Activated CD4-positive, alpha-beta T cell treated with anti-CD3 and anti-CD28 coated beads, Interleukin-2, amount 10 ng/mL, durations not matched to agents 7 days and 5 days (primary cell): Measurements from ENCODE around the gene ARHGAP28. TPM values are rescaled to one million over a fixed set of nuclear protein-coding genes. Genes with fewer than 3 reads are reported as not detected.

Source experiments
- CTCF ChIA-PET: fragments of 350-600 bp; sonication (Branson Sonifier 250); formaldehyde crosslinking; loops from one replicate; lab custom pipeline; 2021; ENCODE audit warnings: antibody characterized with exemption; lab: Charles Lee
- POLR2A ChIA-PET: fragments of 350-600 bp; sonication (Branson Sonifier 250); formaldehyde crosslinking; loops from one replicate; lab custom pipeline; 2021; ENCODE audit warnings: antibody characterized with exemption; lab: Charles Lee
- DNase-seq: peaks from one replicate; pipeline ENCODE4 v3.0.0-alpha.2; 2020
- H3K27ac Mint-ChIP-seq: one replicate; pipeline ENCODE4 v1.8.0; 2021; ENCODE audit warnings: mild to moderate bottlenecking, moderate library complexity, mixed read lengths
- H3K27me3 Mint-ChIP-seq: one replicate; pipeline ENCODE4 v1.8.0; 2021; ENCODE audit warnings: mixed read lengths
- H3K36me3 Mint-ChIP-seq: one replicate; pipeline ENCODE4 v1.8.0; 2021; ENCODE audit warnings: low read depth, mixed read lengths
- H3K4me1 Mint-ChIP-seq: one replicate; pipeline ENCODE4 v1.8.0; 2021; ENCODE audit warnings: mixed read lengths
- H3K4me3 Mint-ChIP-seq: one replicate; pipeline ENCODE4 v1.8.0; 2021; ENCODE audit warnings: mild to moderate bottlenecking, moderate library complexity, mixed read lengths
- H3K9me3 Mint-ChIP-seq: one replicate; pipeline ENCODE4 v1.8.0; 2021; ENCODE audit warnings: mixed read lengths
- total RNA-seq, 2 experiments: library from RNA; stranded (reverse); gene quantifications; one replicate each; pipeline ENCODE4 v1.2.3, GENCODE V29; 2021

Gene ARHGAP28
- not detected for total RNA-seq

- peak; percentile 22 for DNase-seq
- POLR2A ChIA-PET = no interaction called here
- Mint-ChIP-seq H3K9me3 (no peaks in the 10 kb centered on the region), H3K4me3 (peak within 1 kb of the TSS; percentile 68), H3K36me3 (no peaks in the 10 kb centered on the region), H3K27ac (no peak within 1 kb of the TSS), H3K4me1 (peaks cover 5% of the 10 kb centered on the region), H3K27me3 (peaks cover 28% of the 10 kb centered on the region)
- CTCF ChIA-PET = no interaction called here
Observed at GRCh38 chr18:6729247-6730091, at the start of gene ARHGAP28. Gene ARHGAP28 (plus strand): TSS chr18:6729716. CDS start chr18:6729822, 106 bp downstream.

GRCh38 chr18:6681331-6681875 lies 48.1 kb upstream of the ARHGAP28 start:
- Mint-ChIP-seq H3K4me3 (no peak overlapping the region), H3K36me3 (no peaks in the 10 kb centered on the region), H3K4me1 (no peaks in the 10 kb centered on the region), H3K27me3 (no peaks in the 10 kb centered on the region), H3K9me3 (no peaks in the 10 kb centered on the region), H3K27ac (no peak overlapping the region)
- no peak for DNase-seq
- CTCF ChIA-PET = no interaction called here
- POLR2A ChIA-PET = no interaction called here

- no peak for DNase-seq
- ChIA-PET POLR2A (no interaction called here), CTCF (no interaction called here)
- no peaks in the 10 kb centered on the region for H3K27me3 Mint-ChIP-seq
- H3K27ac Mint-ChIP-seq = no peak overlapping the region
- H3K4me3 Mint-ChIP-seq = no peak overlapping the region
- peaks cover 4% of the 10 kb centered on the region for H3K9me3 Mint-ChIP-seq
- H3K36me3 Mint-ChIP-seq = no peaks in the 10 kb centered on the region
- H3K4me1 Mint-ChIP-seq = no peaks in the 10 kb centered on the region
Observed at GRCh38 chr18:6682437-6683111, 46.9 kb upstream of the ARHGAP28 start.

GRCh38 chr18:6683112-6683876 lies 46.2 kb upstream of the ARHGAP28 start:
- no peaks in the 10 kb centered on the region for H3K27me3 Mint-ChIP-seq
- no peak overlapping the region for H3K4me3 Mint-ChIP-seq
- H3K4me1 Mint-ChIP-seq = no peaks in the 10 kb centered on the region
- DNase-seq = no peak
- no peaks in the 10 kb centered on the region for H3K36me3 Mint-ChIP-seq
- ChIA-PET CTCF (no interaction called here), POLR2A (no interaction called here)
- H3K27ac Mint-ChIP-seq = no peak overlapping the region
- H3K9me3 Mint-ChIP-seq = peaks cover 4% of the 10 kb centered on the region

- Mint-ChIP-seq H3K9me3 (peaks cover 4% of the 10 kb centered on the region), H3K36me3 (no peaks in the 10 kb centered on the region), H3K27ac (no peak overlapping the region), H3K4me1 (no peaks in the 10 kb centered on the region), H3K4me3 (no peak overlapping the region), H3K27me3 (no peaks in the 10 kb centered on the region)
- ChIA-PET POLR2A (no interaction called here), CTCF (no interaction called here)
- DNase-seq = no peak
Observed at GRCh38 chr18:6687676-6688075, 41.8 kb upstream of the ARHGAP28 start.

- POLR2A ChIA-PET = no interaction called here
- Mint-ChIP-seq H3K4me1 (no peaks in the 10 kb centered on the region), H3K27me3 (no peaks in the 10 kb centered on the region), H3K9me3 (peaks cover 3% of the 10 kb centered on the region), H3K36me3 (no peaks in the 10 kb centered on the region), H3K4me3 (no peak overlapping the region), H3K27ac (no peak overlapping the region)
- CTCF ChIA-PET = no interaction called here
- no peak for DNase-seq
Observed at GRCh38 chr18:6708890-6709289, 20.6 kb upstream of the ARHGAP28 start.

- Mint-ChIP-seq H3K4me1 (no peaks in the 10 kb centered on the region), H3K27me3 (no peaks in the 10 kb centered on the region), H3K4me3 (no peak overlapping the region), H3K36me3 (no peaks in the 10 kb centered on the region), H3K27ac (no peak overlapping the region), H3K9me3 (peaks cover 3% of the 10 kb centered on the region)
- DNase-seq = no peak
- ChIA-PET POLR2A (no interaction called here), CTCF (interaction anchor here (0.5 kb wide), 1 partner anchor 748 kb away, joined by 5 read pairs; no protein-coding TSS in a partner anchor)
Observed at GRCh38 chr18:6711467-6711866, 18.0 kb upstream of the ARHGAP28 start.

- no peak for DNase-seq
- Mint-ChIP-seq H3K27me3 (no peaks in the 10 kb centered on the region), H3K9me3 (no peaks in the 10 kb centered on the region), H3K36me3 (no peaks in the 10 kb centered on the region), H3K4me1 (no peaks in the 10 kb centered on the region), H3K4me3 (no peak overlapping the region), H3K27ac (no peak overlapping the region)
- ChIA-PET CTCF (interaction anchor here (0.7 kb wide), 1 partner anchor 238 kb away, joined by 5 read pairs; no protein-coding TSS in a partner anchor), POLR2A (no interaction called here)
Observed at GRCh38 chr18:6712401-6712800, 17.1 kb upstream of the ARHGAP28 start.

GRCh38 chr18:6714010-6714409 lies 15.5 kb upstream of the ARHGAP28 start:
- Mint-ChIP-seq H3K27ac (no peak overlapping the region), H3K4me3 (no peak overlapping the region), H3K9me3 (no peaks in the 10 kb centered on the region), H3K36me3 (no peaks in the 10 kb centered on the region), H3K4me1 (no peaks in the 10 kb centered on the region), H3K27me3 (no peaks in the 10 kb centered on the region)
- no peak for DNase-seq
- CTCF ChIA-PET = no interaction called here
- POLR2A ChIA-PET = no interaction called here

- DNase-seq = no peak
- H3K4me3 Mint-ChIP-seq = no peak overlapping the region
- H3K36me3 Mint-ChIP-seq = no peaks in the 10 kb centered on the region
- no peak overlapping the region for H3K27ac Mint-ChIP-seq
- H3K9me3 Mint-ChIP-seq = no peaks in the 10 kb centered on the region
- CTCF ChIA-PET = no interaction called here
- no peaks in the 10 kb centered on the region for H3K4me1 Mint-ChIP-seq
- H3K27me3 Mint-ChIP-seq = no peaks in the 10 kb centered on the region
- POLR2A ChIA-PET = no interaction called here
Observed at GRCh38 chr18:6718267-6718666, 11.2 kb upstream of the ARHGAP28 start.

GRCh38 chr18:6719098-6719846 lies 10.2 kb upstream of the ARHGAP28 start:
- Mint-ChIP-seq H3K27me3 (no peaks in the 10 kb centered on the region), H3K9me3 (no peaks in the 10 kb centered on the region), H3K4me1 (no peaks in the 10 kb centered on the region), H3K4me3 (no peak overlapping the region), H3K27ac (no peak overlapping the region), H3K36me3 (no peaks in the 10 kb centered on the region)
- DNase-seq = no peak
- CTCF ChIA-PET = no interaction called here
- POLR2A ChIA-PET = no interaction called here

- no peaks in the 10 kb centered on the region for H3K36me3 Mint-ChIP-seq
- no peaks in the 10 kb centered on the region for H3K27me3 Mint-ChIP-seq
- no peak overlapping the region for H3K4me3 Mint-ChIP-seq
- H3K9me3 Mint-ChIP-seq = no peaks in the 10 kb centered on the region
- no peak for DNase-seq
- POLR2A ChIA-PET = no interaction called here
- H3K27ac Mint-ChIP-seq = no peak overlapping the region
- CTCF ChIA-PET = no interaction called here
- no peaks in the 10 kb centered on the region for H3K4me1 Mint-ChIP-seq
Observed at GRCh38 chr18:6719910-6720683, 9.4 kb upstream of the ARHGAP28 start.
